MM.1S (cell line): ENCODE data around the gene FEZF1.

Experiments
- CTCF ChIP-seq: fragments of 300-600 bp; sonication (generic); IDR thresholded peaks from 2 replicates; pipeline ENCODE4 v1.5.1; 2016; ENCODE audit warnings: antibody characterized with exemption, low read length, mixed read lengths
- EZH2 ChIP-seq: fragments of 300-600 bp; sonication (generic); optimal IDR thresholded peaks from 2 replicates; pipeline ENCODE3; 2017; ENCODE audit warnings: low read depth, mild to moderate bottlenecking, antibody characterized with exemption, low read length, mixed read lengths

GRCh38 chr7:122290476-122290875 is 14.1 kb downstream of the FEZF1 start:
- TF ChIP-seq CTCF = no peak
- no peak for TF ChIP-seq EZH2
